Fibroblast of mammary gland (primary cell): Measurements from ENCODE around the gene RAB5IF.

Source experiments
- DNase-seq: peaks from one replicate; pipeline ENCODE4 v3.0.0-alpha.2; 2010; ENCODE audit warnings: low read depth
- H3K4me3 ChIP-seq: 2 replicates; pipeline ENCODE4 v1.5.1; 2011; ENCODE audit warnings: low read depth, mild to moderate bottlenecking, low read length, moderate library complexity; ENCODE audit not compliant: control insufficient read depth
- TF ChIP-seq, protein P1 (sequence below): conservative IDR thresholded peaks from 2 replicates; pipeline ENCODE4 v1.5.1; 2011; ENCODE audit warnings: low read depth, low read length, inconsistent platforms; ENCODE audit not compliant: control insufficient read depth, insufficient read depth

The RAB5IF gene

DNA sequence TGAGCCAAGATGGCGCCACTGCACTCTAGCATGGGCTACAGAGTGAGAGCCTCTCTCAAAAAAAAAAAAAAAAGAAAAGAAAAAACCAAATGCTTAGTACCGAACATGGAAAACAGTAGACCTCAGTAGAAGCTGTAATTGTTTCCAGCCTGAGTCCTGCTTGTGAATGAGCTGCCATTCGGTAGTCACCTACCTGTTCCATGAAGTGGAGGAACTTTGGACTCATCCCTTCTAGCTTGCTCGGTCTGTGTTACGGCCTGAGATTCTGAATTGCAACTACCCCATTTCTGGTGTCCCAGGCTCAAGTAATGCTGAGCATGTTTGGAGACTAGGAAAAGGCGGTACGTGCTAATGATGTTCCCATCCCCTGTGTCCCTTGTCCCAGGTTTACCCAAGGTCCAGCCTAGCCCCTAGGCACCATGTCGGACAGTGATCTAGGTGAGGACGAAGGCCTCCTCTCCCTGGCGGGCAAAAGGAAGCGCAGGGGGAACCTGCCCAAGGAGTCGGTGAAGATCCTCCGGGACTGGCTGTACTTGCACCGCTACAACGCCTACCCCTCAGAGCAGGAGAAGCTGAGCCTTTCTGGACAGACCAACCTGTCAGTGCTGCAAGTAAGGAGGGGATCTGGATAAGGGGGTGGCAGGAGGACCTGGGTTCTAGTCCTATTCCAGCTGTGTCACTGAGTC is 27.1 kb upstream of the RAB5IF start:
- TF ChIP-seq, protein P1, sequence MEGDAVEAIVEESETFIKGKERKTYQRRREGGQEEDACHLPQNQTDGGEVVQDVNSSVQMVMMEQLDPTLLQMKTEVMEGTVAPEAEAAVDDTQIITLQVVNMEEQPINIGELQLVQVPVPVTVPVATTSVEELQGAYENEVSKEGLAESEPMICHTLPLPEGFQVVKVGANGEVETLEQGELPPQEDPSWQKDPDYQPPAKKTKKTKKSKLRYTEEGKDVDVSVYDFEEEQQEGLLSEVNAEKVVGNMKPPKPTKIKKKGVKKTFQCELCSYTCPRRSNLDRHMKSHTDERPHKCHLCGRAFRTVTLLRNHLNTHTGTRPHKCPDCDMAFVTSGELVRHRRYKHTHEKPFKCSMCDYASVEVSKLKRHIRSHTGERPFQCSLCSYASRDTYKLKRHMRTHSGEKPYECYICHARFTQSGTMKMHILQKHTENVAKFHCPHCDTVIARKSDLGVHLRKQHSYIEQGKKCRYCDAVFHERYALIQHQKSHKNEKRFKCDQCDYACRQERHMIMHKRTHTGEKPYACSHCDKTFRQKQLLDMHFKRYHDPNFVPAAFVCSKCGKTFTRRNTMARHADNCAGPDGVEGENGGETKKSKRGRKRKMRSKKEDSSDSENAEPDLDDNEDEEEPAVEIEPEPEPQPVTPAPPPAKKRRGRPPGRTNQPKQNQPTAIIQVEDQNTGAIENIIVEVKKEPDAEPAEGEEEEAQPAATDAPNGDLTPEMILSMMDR = no peak
- DNase-seq = no peak
- H3K4me3 ChIP-seq = no peak overlapping the region

DNA sequence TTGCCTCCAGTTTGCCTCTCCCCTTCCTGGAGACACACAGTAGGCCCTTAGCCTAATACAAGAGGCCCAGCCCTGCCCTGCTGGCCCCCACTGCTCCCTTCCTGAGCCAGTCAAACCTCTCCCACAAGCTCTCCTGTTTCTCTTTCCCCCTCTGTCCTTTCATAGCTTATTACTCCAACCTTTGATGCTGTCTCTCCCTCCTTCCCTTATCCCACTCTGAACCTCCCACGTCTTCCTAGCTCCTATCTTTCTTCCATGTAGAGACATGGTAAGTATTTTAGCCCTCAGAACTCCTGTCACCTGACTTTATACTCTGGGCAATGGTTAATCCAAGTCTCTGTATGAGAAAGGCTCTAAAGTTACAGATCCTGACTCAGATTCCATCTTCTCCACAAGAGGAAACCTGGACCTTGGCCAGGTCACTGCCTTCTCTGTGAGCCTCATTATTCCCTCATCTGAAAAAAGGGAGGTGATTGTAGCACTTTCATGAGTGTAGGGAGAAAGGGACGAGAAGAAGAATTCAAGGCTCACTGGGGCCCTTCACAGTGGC is 25.5 kb upstream of the RAB5IF start:
- no peak overlapping the region for H3K4me3 ChIP-seq
- TF ChIP-seq, protein P1 = no peak
- peak; percentile 40 for DNase-seq

DNA sequence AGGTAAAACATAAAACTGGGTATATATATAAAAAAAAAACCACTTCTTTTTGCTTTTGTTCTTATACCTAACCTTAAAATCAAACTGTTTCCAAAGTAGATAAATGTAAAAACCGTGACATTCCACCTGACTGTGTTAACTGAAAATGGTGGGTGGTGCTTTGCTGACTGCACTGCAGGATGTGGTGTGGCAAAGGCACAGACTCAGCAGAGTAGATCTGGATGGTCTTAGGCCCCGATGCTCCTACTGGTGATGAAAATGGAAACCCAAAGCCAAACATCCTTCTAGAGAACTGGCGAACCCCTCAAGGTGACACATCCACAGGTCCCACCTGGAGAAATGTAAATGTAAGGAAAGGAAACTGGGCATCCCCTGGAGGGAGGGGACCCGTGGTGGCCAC is 23.3 kb upstream of the RAB5IF start:
- no peak for DNase-seq
- TF ChIP-seq, protein P1 = no peak
- no peak overlapping the region for H3K4me3 ChIP-seq

DNA sequence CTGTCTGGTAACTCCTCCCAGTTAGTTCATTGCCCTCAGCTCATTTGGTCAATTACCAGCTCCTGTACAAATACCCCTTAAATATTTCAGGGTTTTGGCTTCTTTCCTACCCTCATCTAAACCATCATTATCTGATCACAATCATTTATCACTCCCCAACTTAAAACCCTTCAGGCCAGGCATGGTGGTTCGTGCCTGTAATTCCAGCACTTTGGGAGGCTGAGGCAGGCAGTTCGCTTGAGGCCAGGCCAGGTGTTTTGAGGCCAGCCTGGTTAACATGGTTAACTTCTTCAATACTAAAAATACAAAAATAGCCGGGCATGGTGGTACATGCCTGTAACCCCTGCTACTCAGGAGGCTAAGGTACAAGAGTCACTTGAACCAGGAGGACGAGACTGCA is 22.8 kb upstream of the RAB5IF start:
- no peak for DNase-seq
- TF ChIP-seq, protein P1 = no peak
- no peak overlapping the region for H3K4me3 ChIP-seq

DNA sequence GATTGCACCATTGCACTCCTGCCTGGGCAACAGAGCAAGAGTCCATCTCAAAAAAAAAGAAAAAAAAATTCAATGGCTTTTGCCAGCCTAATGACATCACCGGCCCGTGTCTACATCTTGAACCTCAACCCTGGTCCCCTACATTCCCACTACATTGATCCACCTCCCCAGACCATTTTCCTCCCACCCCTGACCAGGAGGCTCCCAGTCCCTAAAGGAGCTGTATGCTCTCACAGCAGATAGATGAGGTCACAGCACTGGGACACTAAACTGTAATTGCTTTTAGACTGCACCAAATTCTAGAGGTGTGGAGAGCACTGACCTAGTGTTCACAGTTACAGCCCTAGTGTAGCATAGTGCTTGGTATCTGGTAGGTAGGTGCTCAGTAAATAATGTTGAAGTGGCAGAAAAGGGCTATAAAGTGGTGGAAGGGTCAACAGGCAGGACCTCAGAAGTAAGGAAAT is 21.5 kb upstream of the RAB5IF start:
- TF ChIP-seq, protein P1 = no peak
- H3K4me3 ChIP-seq = no peak overlapping the region
- DNase-seq = no peak

DNA sequence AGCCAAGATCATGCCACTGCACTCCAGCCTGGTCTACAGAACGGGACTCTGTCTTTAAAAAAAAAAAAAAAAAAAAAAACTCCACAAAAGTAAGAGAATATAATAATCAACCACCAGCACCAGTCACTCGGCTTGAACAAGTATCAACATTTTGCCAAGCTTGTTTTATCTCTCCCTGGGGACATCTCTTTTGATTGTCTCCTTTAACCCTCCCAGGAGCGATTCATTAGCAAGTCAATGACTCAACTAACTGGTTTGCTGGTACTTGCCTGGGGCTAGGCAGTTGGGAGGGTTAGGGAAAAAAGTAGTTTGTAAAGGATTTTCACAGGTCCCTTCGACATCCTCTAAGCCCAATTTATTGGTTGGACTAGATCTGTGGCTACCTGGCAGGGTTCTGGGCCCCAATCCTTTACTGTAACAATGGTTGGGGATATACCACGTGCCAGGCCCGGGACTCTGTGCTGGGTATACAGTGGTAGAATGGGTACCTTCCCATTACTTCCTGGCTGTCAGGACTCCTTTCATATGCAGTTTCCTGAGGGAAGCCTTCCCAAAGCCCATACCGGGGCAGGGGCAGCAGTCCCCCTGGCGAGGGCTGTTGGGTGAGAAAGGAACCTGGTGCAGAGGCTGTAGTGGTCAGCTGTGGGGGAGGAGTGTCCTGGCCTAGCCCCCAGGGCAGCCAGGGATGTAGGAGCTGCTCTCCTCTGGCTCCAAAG is 20.0 kb upstream of the RAB5IF start:
- no peak overlapping the region for H3K4me3 ChIP-seq
- DNase-seq = peak; percentile 67

More for the DNA sequence above, 20.0 kb upstream of the RAB5IF start:
- TF ChIP-seq, protein P1 = no peak
